ENCODE measurements around the gene CCDC195.

DNA sequence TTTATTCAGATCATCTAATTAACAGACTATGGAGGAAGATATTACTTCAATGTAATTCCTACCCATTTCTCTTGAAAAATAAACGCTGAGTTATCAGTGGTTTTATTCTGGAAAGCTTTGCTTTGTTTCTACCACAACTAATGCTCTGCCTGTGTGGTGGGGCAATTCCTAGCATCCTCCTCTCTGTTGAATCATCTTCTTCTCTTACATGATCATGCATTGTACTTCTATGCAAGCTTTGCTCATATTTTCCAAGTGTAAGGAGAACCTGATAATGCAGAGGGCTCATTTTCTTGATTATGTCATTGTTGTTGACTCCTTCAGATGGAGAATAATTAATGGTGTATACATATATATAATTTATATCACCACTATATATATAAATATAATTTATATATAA lies 46.7 kb downstream of the CCDC195 start:
- TF ChIP-seq, protein P1, sequence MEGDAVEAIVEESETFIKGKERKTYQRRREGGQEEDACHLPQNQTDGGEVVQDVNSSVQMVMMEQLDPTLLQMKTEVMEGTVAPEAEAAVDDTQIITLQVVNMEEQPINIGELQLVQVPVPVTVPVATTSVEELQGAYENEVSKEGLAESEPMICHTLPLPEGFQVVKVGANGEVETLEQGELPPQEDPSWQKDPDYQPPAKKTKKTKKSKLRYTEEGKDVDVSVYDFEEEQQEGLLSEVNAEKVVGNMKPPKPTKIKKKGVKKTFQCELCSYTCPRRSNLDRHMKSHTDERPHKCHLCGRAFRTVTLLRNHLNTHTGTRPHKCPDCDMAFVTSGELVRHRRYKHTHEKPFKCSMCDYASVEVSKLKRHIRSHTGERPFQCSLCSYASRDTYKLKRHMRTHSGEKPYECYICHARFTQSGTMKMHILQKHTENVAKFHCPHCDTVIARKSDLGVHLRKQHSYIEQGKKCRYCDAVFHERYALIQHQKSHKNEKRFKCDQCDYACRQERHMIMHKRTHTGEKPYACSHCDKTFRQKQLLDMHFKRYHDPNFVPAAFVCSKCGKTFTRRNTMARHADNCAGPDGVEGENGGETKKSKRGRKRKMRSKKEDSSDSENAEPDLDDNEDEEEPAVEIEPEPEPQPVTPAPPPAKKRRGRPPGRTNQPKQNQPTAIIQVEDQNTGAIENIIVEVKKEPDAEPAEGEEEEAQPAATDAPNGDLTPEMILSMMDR (IDR thresholded peaks at IDR 0.05; ENCODE audit: low read depth, low read length) = no peak
- TF ChIP-seq EZH2phosphoT487 (IDR thresholded peaks at IDR 0.05; ENCODE audit: low read depth) = no peak
